Neural cell (in vitro differentiated cells): ENCODE data around the gene NTPCR. TPM values are rescaled to one million over a fixed set of nuclear protein-coding genes. Genes with fewer than 3 reads are reported as not detected.

Experiments
- H2AFZ ChIP-seq: fragments of 200-600, 300-800 bp; sonication (generic), shearing (Covaris generic); 2 replicates; pipeline ENCODE4 v1.6.0; 2014; ENCODE audit warnings: low read depth, mild to moderate bottlenecking, antibody characterized with exemption, low read length, moderate library complexity
- H3F3A ChIP-seq: fragments of 200-600 bp; shearing (Covaris generic); 2 replicates; pipeline ENCODE4 v1.6.1; 2016; ENCODE audit warnings: mild to moderate bottlenecking, moderate library complexity, mixed read lengths, antibody characterized with exemption, low read length; ENCODE audit not compliant: insufficient read depth, poor library complexity, severe bottlenecking
- H3K27ac ChIP-seq: fragments of 200-600, 300-800 bp; sonication (generic), shearing (Covaris generic); 2 replicates; pipeline ENCODE4 v1.5.1; 2014; ENCODE audit warnings: mild to moderate bottlenecking, low read length, moderate library complexity
- H3K27me3 ChIP-seq: fragments of 300-800, 200-600 bp; sonication (generic), shearing (Covaris generic); 2 replicates; pipeline ENCODE4 v1.6.0; 2014; ENCODE audit warnings: mild to moderate bottlenecking, low read depth, low read length, moderate library complexity; ENCODE audit not compliant: insufficient read depth
- H3K36me3 ChIP-seq: fragments of 300-800, 200-600 bp; sonication (generic), shearing (Covaris generic); 2 replicates; pipeline ENCODE4 v1.5.1; 2014; ENCODE audit warnings: mild to moderate bottlenecking, antibody characterized with exemption, low read length, moderate library complexity; ENCODE audit not compliant: insufficient read depth
- H3K4me2 ChIP-seq: fragments of 300-800, 200-600 bp; sonication (generic), shearing (Covaris generic); 2 replicates; pipeline ENCODE4 v1.6.0; 2014; ENCODE audit warnings: mild to moderate bottlenecking, low read length
- H3K4me3 ChIP-seq: fragments of 300-800, 200-600 bp; sonication (generic), shearing (Covaris generic); 2 replicates; pipeline ENCODE4 v1.5.1; 2014; ENCODE audit warnings: mild to moderate bottlenecking, low read length, moderate library complexity
- H3K79me2 ChIP-seq: fragments of 200-600 bp; shearing (Covaris generic); replicated peaks from 2 replicates; pipeline ENCODE4 v1.6.0; 2014; ENCODE audit warnings: mild to moderate bottlenecking, low read length, moderate library complexity; ENCODE audit not compliant: insufficient read depth
- H3K9ac ChIP-seq: fragments of 300-800, 200-600 bp; sonication (generic), shearing (Covaris generic); 2 replicates; pipeline ENCODE4 v1.6.1; 2016; ENCODE audit warnings: mild to moderate bottlenecking, low read length, mixed read lengths
- H3K9me2 ChIP-seq: fragments of 200-600 bp; shearing (Covaris generic); 2 replicates; pipeline ENCODE4 v1.6.1; 2016; ENCODE audit warnings: mild to moderate bottlenecking, low read length, mixed read lengths; ENCODE audit not compliant: insufficient read depth
- H3K9me3 ChIP-seq: fragments of 200-600, 300-800 bp; sonication (generic), shearing (Covaris generic); 2 replicates; pipeline ENCODE4 v1.6.1; 2016; ENCODE audit warnings: mild to moderate bottlenecking, mixed run types, low read length, moderate library complexity, mixed read lengths
- H4K20me1 ChIP-seq: fragments of 200-600 bp; shearing (Covaris generic); 2 replicates; pipeline ENCODE4 v1.6.1; 2016; ENCODE audit warnings: mild to moderate bottlenecking, mixed run types; ENCODE audit not compliant: insufficient read depth
- EP300 ChIP-seq: fragments of 450-650 bp; conservative IDR thresholded peaks from 2 replicates; pipeline ENCODE4 v1.6.1; 2014; ENCODE audit warnings: antibody characterized with exemption, mild to moderate bottlenecking, moderate library complexity; ENCODE audit not compliant: poor library complexity, severe bottlenecking
- EZH2 ChIP-seq: fragments of 200-600, 300-800 bp; shearing (Covaris generic), sonication (generic); IDR thresholded peaks from 2 replicates; pipeline ENCODE4 v1.6.1; 2014; ENCODE audit warnings: antibody characterized with exemption, low read length, borderline replicate concordance, mild to moderate bottlenecking; ENCODE audit not compliant: insufficient read depth, poor library complexity, severe bottlenecking
- MXI1 ChIP-seq: fragments of 450-650 bp; conservative IDR thresholded peaks from 2 replicates; pipeline ENCODE4 v1.6.1; 2014; ENCODE audit warnings: antibody characterized with exemption, mild to moderate bottlenecking; ENCODE audit not compliant: poor library complexity, severe bottlenecking
- POLR2AphosphoS5 ChIP-seq: IDR thresholded peaks from 2 replicates; pipeline ENCODE4 v1.6.1; 2012
- RAD21 ChIP-seq: fragments of 450-650 bp; conservative IDR thresholded peaks from 2 replicates; pipeline ENCODE4 v1.6.1; 2014; ENCODE audit warnings: antibody characterized with exemption, mild to moderate bottlenecking, moderate library complexity
- SMC3 ChIP-seq: fragments of 450-650 bp; conservative IDR thresholded peaks from 2 replicates; pipeline ENCODE4 v1.6.1; 2014; ENCODE audit warnings: antibody characterized with exemption, mild to moderate bottlenecking, moderate library complexity; ENCODE audit not compliant: poor library complexity
- TAF1 ChIP-seq: IDR thresholded peaks from 2 replicates; pipeline ENCODE4 v1.6.1; 2012; ENCODE audit warnings: low read depth
- polyA plus RNA-seq: library from polyadenylated mRNA; depleted of rRNA; stranded (reverse); fragments of >200 nt; gene quantifications from 2 replicates; pipeline ENCODE4 v1.2.3, GENCODE V29; 2014
- TF ChIP-seq, protein P1 (sequence below): IDR thresholded peaks from 2 replicates; pipeline ENCODE4 v1.6.1; 2012; ENCODE audit warnings: borderline replicate concordance
- TF ChIP-seq, protein P2 (sequence below): fragments of 450-650 bp; IDR thresholded peaks from 2 replicates; pipeline ENCODE4 v1.5.1; 2014; ENCODE audit warnings: antibody characterized with exemption, mild to moderate bottlenecking, moderate library complexity; ENCODE audit not compliant: poor library complexity, severe bottlenecking

Gene NTPCR
- polyA plus RNA-seq, 1 donor from 2014 or later: 36.7 TPM

DNA sequence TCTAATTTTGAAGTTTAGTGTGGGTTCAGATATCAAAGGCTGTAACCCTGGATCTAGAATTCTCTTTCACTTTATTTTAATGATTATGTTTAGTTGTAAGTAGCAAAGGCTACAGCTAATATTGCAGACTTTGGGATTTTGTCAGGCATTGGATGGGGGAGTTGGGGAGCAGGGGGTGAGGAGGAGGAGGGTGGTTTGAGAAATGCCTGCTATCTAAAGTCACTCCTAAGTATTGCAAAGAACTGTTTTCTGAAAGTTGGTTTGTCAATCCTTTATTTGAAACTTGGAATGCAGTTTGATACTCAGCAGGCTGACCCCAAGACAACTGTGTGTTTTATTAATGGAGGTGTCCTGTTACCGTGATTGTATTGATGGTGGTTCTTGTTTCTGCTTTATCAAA lies 1.2 kb downstream of the NTPCR start:
- Histone ChIP-seq H3K4me2 (peak overlapping the region; percentile 96), H2AFZ (no peak overlapping the region), H3K27ac (no peak overlapping the region), H3K36me3 (no peaks in the 10 kb centered on the region), H3K27me3 (no peaks in the 10 kb centered on the region), H4K20me1 (no peaks in the 10 kb centered on the region), H3K9ac (peak overlapping the region; percentile 73), H3F3A (no peaks in the 10 kb centered on the region), H3K9me3 (no peaks in the 10 kb centered on the region), H3K9me2 (no peaks in the 10 kb centered on the region), H3K4me3 (peak overlapping the region; percentile 81), H3K79me2 (peaks cover 15% of the 10 kb centered on the region)
- TF ChIP-seq MXI1 (no peak), RAD21 (no peak), EZH2 (no peak), POLR2AphosphoS5 (no peak), SMC3 (no peak), EP300 (no peak), TAF1 (no peak)
- TF ChIP-seq, protein P1, sequence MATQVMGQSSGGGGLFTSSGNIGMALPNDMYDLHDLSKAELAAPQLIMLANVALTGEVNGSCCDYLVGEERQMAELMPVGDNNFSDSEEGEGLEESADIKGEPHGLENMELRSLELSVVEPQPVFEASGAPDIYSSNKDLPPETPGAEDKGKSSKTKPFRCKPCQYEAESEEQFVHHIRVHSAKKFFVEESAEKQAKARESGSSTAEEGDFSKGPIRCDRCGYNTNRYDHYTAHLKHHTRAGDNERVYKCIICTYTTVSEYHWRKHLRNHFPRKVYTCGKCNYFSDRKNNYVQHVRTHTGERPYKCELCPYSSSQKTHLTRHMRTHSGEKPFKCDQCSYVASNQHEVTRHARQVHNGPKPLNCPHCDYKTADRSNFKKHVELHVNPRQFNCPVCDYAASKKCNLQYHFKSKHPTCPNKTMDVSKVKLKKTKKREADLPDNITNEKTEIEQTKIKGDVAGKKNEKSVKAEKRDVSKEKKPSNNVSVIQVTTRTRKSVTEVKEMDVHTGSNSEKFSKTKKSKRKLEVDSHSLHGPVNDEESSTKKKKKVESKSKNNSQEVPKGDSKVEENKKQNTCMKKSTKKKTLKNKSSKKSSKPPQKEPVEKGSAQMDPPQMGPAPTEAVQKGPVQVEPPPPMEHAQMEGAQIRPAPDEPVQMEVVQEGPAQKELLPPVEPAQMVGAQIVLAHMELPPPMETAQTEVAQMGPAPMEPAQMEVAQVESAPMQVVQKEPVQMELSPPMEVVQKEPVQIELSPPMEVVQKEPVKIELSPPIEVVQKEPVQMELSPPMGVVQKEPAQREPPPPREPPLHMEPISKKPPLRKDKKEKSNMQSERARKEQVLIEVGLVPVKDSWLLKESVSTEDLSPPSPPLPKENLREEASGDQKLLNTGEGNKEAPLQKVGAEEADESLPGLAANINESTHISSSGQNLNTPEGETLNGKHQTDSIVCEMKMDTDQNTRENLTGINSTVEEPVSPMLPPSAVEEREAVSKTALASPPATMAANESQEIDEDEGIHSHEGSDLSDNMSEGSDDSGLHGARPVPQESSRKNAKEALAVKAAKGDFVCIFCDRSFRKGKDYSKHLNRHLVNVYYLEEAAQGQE: no peak
- TF ChIP-seq, protein P2, sequence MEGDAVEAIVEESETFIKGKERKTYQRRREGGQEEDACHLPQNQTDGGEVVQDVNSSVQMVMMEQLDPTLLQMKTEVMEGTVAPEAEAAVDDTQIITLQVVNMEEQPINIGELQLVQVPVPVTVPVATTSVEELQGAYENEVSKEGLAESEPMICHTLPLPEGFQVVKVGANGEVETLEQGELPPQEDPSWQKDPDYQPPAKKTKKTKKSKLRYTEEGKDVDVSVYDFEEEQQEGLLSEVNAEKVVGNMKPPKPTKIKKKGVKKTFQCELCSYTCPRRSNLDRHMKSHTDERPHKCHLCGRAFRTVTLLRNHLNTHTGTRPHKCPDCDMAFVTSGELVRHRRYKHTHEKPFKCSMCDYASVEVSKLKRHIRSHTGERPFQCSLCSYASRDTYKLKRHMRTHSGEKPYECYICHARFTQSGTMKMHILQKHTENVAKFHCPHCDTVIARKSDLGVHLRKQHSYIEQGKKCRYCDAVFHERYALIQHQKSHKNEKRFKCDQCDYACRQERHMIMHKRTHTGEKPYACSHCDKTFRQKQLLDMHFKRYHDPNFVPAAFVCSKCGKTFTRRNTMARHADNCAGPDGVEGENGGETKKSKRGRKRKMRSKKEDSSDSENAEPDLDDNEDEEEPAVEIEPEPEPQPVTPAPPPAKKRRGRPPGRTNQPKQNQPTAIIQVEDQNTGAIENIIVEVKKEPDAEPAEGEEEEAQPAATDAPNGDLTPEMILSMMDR: no peak

DNA sequence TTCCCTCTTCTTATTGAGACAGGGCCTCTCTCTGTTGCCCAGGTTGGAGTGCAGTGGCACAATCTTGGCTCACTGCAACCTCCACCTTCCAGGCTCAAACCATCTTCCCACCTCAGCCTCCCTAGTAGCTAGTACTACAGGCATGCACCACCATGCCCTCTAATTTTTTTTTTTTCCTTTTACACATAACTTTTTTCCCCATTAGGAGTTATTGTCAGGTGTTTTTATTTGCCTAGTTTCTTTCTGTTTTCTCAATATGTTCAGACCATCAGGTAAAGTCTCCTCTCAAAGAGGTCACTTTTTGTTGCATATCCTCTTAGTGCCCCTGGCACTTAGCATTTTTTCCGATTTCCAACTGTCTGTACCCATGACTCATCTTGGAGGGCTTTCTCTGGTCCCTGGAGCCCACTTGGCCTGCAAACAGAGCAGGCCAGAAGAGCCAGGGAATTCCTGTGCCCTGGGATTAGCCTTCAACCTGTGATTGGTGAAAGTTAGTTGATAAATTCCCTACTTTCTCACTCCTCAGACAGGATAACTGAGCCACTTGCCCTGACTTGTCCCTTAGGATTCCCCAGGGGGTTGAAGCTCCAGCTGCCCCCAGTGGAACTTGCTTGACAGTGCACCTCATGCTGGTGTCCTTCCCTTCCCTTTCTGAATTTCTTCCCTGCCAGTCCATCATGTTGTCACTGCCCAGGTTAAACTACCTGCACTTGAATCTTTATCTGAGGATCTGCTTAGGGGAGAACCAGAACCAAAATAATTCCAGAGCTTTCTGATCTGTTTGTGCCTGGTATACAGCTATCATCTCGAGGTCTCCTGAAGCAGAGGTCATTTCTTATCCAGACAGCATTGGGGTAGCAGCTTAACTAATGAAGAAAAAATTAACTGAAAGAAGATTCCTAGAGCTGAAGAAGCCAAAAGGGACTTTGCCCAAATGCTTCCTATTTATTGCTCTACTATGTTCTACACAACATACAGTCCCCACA lies 2.4 kb downstream of the NTPCR start:
- Histone ChIP-seq H3K36me3 (no peaks in the 10 kb centered on the region), H3K4me2 (no peak overlapping the region), H3K27ac (no peak overlapping the region), H2AFZ (no peak overlapping the region), H3K4me3 (no peak overlapping the region), H4K20me1 (no peaks in the 10 kb centered on the region), H3K9ac (no peak overlapping the region), H3F3A (no peaks in the 10 kb centered on the region), H3K9me3 (no peaks in the 10 kb centered on the region), H3K79me2 (peaks cover 15% of the 10 kb centered on the region), H3K9me2 (no peaks in the 10 kb centered on the region), H3K27me3 (no peaks in the 10 kb centered on the region)
- TF ChIP-seq SMC3: no peak
- TF ChIP-seq, protein P2: peak; percentile 49
